Astrocyte (in vitro differentiated cells and primary cell): ENCODE results near the gene ATG4D. TPM values are rescaled to one million over a fixed set of nuclear protein-coding genes. Genes with fewer than 3 reads are reported as not detected.

Experiments
- DNase-seq: peaks from one replicate; pipeline ENCODE4 v3.0.0-alpha.2; 2010; ENCODE audit warnings: low read depth
- FAIRE-seq: peaks from 2 replicates; lab custom pipeline; 2011; peaks lifted over from hg19 to GRCh38; lab: Jason Lieb, UNC
- H2AFZ ChIP-seq: 2 replicates; pipeline ENCODE4 v1.6.0; 2012; ENCODE audit warnings: low read depth, low read length, inconsistent platforms
- H3K27ac ChIP-seq: 2 replicates; pipeline ENCODE4 v1.5.1; 2011; ENCODE audit warnings: low read depth, low read length, inconsistent platforms
- H3K27me3 ChIP-seq: 2 replicates; pipeline ENCODE4 v1.6.0; 2011; ENCODE audit warnings: low read length, inconsistent platforms; ENCODE audit not compliant: insufficient read depth
- H3K36me3 ChIP-seq: 2 replicates; pipeline ENCODE4 v1.5.1; 2011; ENCODE audit warnings: low read length, inconsistent platforms; ENCODE audit not compliant: insufficient read depth
- H3K4me1 ChIP-seq: 2 replicates; pipeline ENCODE4 v1.5.1; 2011; ENCODE audit warnings: low read length, inconsistent platforms; ENCODE audit not compliant: insufficient read depth
- H3K4me2 ChIP-seq: 2 replicates; pipeline ENCODE4 v1.6.0; 2012; ENCODE audit warnings: low read length, inconsistent platforms
- H3K4me3 ChIP-seq: 2 replicates; pipeline ENCODE4 v1.5.1; 2011; ENCODE audit warnings: low read depth, mild to moderate bottlenecking, low read length, inconsistent platforms; ENCODE audit not compliant: insufficient read depth
- H3K79me2 ChIP-seq: 2 replicates; pipeline ENCODE4 v1.6.0; 2012; ENCODE audit warnings: mild to moderate bottlenecking, low read length, inconsistent platforms; ENCODE audit not compliant: insufficient read depth
- H3K9ac ChIP-seq: 2 replicates; pipeline ENCODE4 v1.6.0; 2012; ENCODE audit warnings: mild to moderate bottlenecking, low read length, inconsistent platforms
- H3K9me3 ChIP-seq: 2 replicates; pipeline ENCODE4 v1.5.1; 2012; ENCODE audit warnings: low read depth, mild to moderate bottlenecking, low read length, inconsistent platforms; ENCODE audit not compliant: insufficient read depth
- H4K20me1 ChIP-seq: 2 replicates; pipeline ENCODE4 v1.6.0; 2012; ENCODE audit warnings: low read length, inconsistent platforms; ENCODE audit not compliant: insufficient read depth
- H3K27ac Mint-ChIP-seq: one replicate; pipeline ENCODE4 v1.8.0; 2021; ENCODE audit warnings: mild to moderate bottlenecking, mixed read lengths; ENCODE audit not compliant: unreplicated experiment
- H3K27me3 Mint-ChIP-seq: one replicate; pipeline ENCODE4 v1.8.0; 2021; ENCODE audit warnings: low read depth, mixed read lengths; ENCODE audit not compliant: unreplicated experiment
- H3K36me3 Mint-ChIP-seq: one replicate; pipeline ENCODE4 v1.8.0; 2021; ENCODE audit warnings: low read depth, mixed read lengths; ENCODE audit not compliant: unreplicated experiment
- H3K4me1 Mint-ChIP-seq: one replicate; pipeline ENCODE4 v1.8.0; 2021; ENCODE audit warnings: low read depth, mixed read lengths; ENCODE audit not compliant: unreplicated experiment
- H3K4me3 Mint-ChIP-seq: one replicate; pipeline ENCODE4 v1.8.0; 2021; ENCODE audit warnings: mild to moderate bottlenecking, moderate library complexity, mixed read lengths; ENCODE audit not compliant: unreplicated experiment
- H3K9me3 Mint-ChIP-seq: one replicate; pipeline ENCODE4 v1.8.0; 2021; ENCODE audit warnings: mild to moderate bottlenecking, mixed read lengths; ENCODE audit not compliant: unreplicated experiment
- EZH2 ChIP-seq: IDR thresholded peaks from 2 replicates; pipeline ENCODE4 v1.6.1; 2012; ENCODE audit warnings: mild to moderate bottlenecking, low read length, inconsistent platforms; ENCODE audit not compliant: insufficient read depth
- total RNA-seq: library from RNA; stranded (reverse); gene quantifications from 2 replicates; pipeline ENCODE4 v1.2.1, GENCODE V29; 2021
- TF ChIP-seq, protein P1 (sequence below): IDR thresholded peaks from 2 replicates; pipeline ENCODE4 v1.5.1; 2011; ENCODE audit warnings: low read depth, mild to moderate bottlenecking, inconsistent platforms, low read length, moderate library complexity; ENCODE audit not compliant: insufficient read depth

The ATG4D gene
- total RNA-seq, 1 donor from 2014 or later: 23.5 TPM

DNA sequence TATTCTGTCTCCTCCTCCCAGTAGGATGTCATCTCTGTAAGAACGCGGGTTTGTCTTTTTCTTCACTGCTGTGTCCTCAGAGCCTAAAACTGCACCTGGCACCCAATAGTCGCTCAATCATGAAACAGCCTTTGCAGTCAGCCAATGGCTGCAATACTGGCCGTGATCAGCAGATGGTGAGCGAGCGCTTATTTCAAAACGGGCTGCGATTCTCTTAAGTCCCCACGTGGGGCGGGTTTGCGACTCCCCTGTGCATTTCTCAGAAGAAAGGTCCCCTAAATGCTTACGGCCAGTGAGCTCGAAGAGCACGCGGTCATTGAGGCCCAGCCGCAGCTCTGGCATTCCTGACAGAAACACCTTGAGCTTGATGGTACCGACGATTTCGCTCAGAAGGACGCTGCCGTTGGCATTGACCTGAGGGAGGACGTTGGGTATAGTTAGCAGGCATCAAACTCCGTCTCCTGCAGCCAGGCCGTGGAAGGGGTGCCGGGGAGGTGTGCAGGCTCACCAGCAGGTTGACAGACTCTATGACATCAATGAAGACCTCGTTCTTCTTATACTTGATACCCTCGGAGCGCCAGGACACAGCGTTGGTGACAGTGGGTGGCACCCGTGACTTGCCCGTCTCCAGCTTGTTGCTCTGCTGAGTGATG is 37.4 kb downstream of the ATG4D start:
- H3K79me2 ChIP-seq: no peaks in the 10 kb centered on the region
- no peaks in the 10 kb centered on the region for H4K20me1 ChIP-seq
- no peak overlapping the region for H3K27ac ChIP-seq
- H3K9me3 Mint-ChIP-seq: no peaks in the 10 kb centered on the region
- no peaks in the 10 kb centered on the region for H3K36me3 Mint-ChIP-seq
- H3K27ac Mint-ChIP-seq: no peak overlapping the region
- peak overlapping the region; percentile 69 for H2AFZ ChIP-seq
- no peak overlapping the region for H3K9ac ChIP-seq
- H3K9me3 ChIP-seq: no peaks in the 10 kb centered on the region
- H3K4me2 ChIP-seq: peak overlapping the region; percentile 27
- peaks cover 4% of the 10 kb centered on the region for H3K4me1 Mint-ChIP-seq
- H3K36me3 ChIP-seq: no peaks in the 10 kb centered on the region
- no peaks in the 10 kb centered on the region for H3K27me3 ChIP-seq
- no peak overlapping the region for H3K4me3 Mint-ChIP-seq
- TF ChIP-seq, protein P1, sequence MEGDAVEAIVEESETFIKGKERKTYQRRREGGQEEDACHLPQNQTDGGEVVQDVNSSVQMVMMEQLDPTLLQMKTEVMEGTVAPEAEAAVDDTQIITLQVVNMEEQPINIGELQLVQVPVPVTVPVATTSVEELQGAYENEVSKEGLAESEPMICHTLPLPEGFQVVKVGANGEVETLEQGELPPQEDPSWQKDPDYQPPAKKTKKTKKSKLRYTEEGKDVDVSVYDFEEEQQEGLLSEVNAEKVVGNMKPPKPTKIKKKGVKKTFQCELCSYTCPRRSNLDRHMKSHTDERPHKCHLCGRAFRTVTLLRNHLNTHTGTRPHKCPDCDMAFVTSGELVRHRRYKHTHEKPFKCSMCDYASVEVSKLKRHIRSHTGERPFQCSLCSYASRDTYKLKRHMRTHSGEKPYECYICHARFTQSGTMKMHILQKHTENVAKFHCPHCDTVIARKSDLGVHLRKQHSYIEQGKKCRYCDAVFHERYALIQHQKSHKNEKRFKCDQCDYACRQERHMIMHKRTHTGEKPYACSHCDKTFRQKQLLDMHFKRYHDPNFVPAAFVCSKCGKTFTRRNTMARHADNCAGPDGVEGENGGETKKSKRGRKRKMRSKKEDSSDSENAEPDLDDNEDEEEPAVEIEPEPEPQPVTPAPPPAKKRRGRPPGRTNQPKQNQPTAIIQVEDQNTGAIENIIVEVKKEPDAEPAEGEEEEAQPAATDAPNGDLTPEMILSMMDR: peak; percentile 98
- TF ChIP-seq EZH2: no peak
- FAIRE-seq: no peak
- DNase-seq: peak; percentile 71
- no peak overlapping the region for H3K4me3 ChIP-seq
- no peaks in the 10 kb centered on the region for H3K27me3 Mint-ChIP-seq
- H3K4me1 ChIP-seq: peaks cover 2% of the 10 kb centered on the region

- Mint-ChIP-seq H3K4me1 (peaks cover 1% of the 10 kb centered on the region), H3K4me3 (no peak overlapping the region), H3K27ac (no peak overlapping the region), H3K36me3 (no peaks in the 10 kb centered on the region), H3K9me3 (no peaks in the 10 kb centered on the region), H3K27me3 (peaks cover 7% of the 10 kb centered on the region)
- no peak for TF ChIP-seq EZH2
- TF ChIP-seq, protein P1: no peak
- FAIRE-seq (no peak), DNase-seq (no peak)
- no peak overlapping the region for H3K27ac ChIP-seq
- no peak overlapping the region for H3K4me3 ChIP-seq
- H3K27me3 ChIP-seq: peaks cover 7% of the 10 kb centered on the region
- H3K9me3 ChIP-seq: no peaks in the 10 kb centered on the region
- no peak overlapping the region for H3K9ac ChIP-seq
- no peak overlapping the region for H3K4me2 ChIP-seq
- no peaks in the 10 kb centered on the region for H3K36me3 ChIP-seq
- no peaks in the 10 kb centered on the region for H4K20me1 ChIP-seq
- peaks cover 1% of the 10 kb centered on the region for H3K4me1 ChIP-seq
- no peaks in the 10 kb centered on the region for H3K79me2 ChIP-seq
- H2AFZ ChIP-seq: no peak overlapping the region
These were observed 38.4 kb downstream of the ATG4D start for GRCh38 chr19:10582091-10582490.

DNA sequence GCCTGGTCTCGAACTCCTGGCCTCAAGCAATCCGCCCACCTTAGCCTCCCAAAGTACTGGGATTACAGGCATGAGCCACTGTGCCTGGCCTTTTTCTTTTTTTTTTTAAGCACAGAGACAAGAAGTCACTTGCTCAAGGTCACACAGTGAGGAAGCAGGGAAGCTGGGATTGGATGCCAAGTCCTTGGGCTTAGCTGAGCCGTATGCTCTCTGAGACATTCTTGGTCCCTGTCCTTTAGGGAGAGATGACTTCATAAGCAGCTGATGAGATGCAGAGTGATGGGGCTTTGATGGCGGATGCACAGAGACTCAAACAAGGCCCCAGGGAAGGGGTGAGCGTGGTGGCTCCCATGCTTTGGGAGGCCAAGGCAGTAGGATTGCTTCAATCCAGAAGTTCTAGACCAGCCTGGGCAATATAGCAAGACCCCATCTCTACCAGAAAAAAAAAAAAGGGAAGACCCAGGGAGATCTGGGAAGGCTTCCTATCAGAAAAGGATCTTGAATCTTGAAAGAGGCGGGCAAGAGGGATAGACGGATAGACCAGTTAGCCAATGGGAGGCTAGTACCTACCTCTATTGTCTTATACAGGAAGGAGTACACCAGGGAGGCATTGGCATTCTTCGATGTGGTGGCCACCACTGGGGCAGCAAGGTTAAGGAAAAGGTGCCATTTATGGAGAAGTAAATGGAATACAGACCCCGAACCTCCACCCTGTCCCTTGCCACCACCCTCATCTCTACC is 39.5 kb downstream of the ATG4D start:
- H4K20me1 ChIP-seq: no peaks in the 10 kb centered on the region
- H3K4me1 Mint-ChIP-seq: no peaks in the 10 kb centered on the region
- peaks cover 14% of the 10 kb centered on the region for H3K27me3 Mint-ChIP-seq
- no peak overlapping the region for H3K9ac ChIP-seq
- no peaks in the 10 kb centered on the region for H3K36me3 ChIP-seq
- H2AFZ ChIP-seq: no peak overlapping the region
- TF ChIP-seq EZH2: no peak
- TF ChIP-seq, protein P1: no peak
- H3K79me2 ChIP-seq: no peaks in the 10 kb centered on the region
- no peak for FAIRE-seq
- no peak overlapping the region for H3K27ac Mint-ChIP-seq
- H3K27me3 ChIP-seq: peaks cover 17% of the 10 kb centered on the region
- H3K27ac ChIP-seq: no peak overlapping the region
- H3K4me1 ChIP-seq: no peaks in the 10 kb centered on the region
- no peaks in the 10 kb centered on the region for H3K36me3 Mint-ChIP-seq
- no peaks in the 10 kb centered on the region for H3K9me3 ChIP-seq
- H3K9me3 Mint-ChIP-seq: no peaks in the 10 kb centered on the region
- no peak for DNase-seq
- no peak overlapping the region for H3K4me3 Mint-ChIP-seq
- no peak overlapping the region for H3K4me2 ChIP-seq
- no peak overlapping the region for H3K4me3 ChIP-seq
